Lower leg skin (tissue), 3 donors: ENCODE results near the gene KLC4.

Experiments
- CTCF ChIP-seq, 3 donors: fragments of 450-650 bp; IDR thresholded peaks; one replicate each; pipeline ENCODE4 v1.5.1; 2016; ENCODE audit warnings: antibody characterized with exemption in 3 of 3, mild to moderate bottlenecking in 3 of 3, moderate library complexity in 2 of 3
- POLR2A ChIP-seq, 2 donors: fragments of 450-650 bp; IDR thresholded peaks; one replicate each; pipeline ENCODE4 v1.6.1; 2016 to 2017; ENCODE audit warnings: antibody characterized with exemption in 2 of 2, mild to moderate bottlenecking in 1 of 2, moderate library complexity in 1 of 2

GRCh38 chr6:43047998-43048397, 11.4 kb upstream of the KLC4 start:
- no peak for TF ChIP-seq CTCF (IDR thresholded peaks at IDR 0.05)
- no peak for TF ChIP-seq POLR2A (IDR thresholded peaks at IDR 0.05)
